ENCODE results near the gene YOD1. TPM values are rescaled to one million over a fixed set of nuclear protein-coding genes. Genes with fewer than 3 reads are reported as not detected.

Gene YOD1
- total and polyA plus RNA-seq, 10 of the 15 experiments (the other 5 are each of a cell fraction or from before 2014, with no cell fraction given): 2.1 to 7.9 (median 5.0) TPM

DNA sequence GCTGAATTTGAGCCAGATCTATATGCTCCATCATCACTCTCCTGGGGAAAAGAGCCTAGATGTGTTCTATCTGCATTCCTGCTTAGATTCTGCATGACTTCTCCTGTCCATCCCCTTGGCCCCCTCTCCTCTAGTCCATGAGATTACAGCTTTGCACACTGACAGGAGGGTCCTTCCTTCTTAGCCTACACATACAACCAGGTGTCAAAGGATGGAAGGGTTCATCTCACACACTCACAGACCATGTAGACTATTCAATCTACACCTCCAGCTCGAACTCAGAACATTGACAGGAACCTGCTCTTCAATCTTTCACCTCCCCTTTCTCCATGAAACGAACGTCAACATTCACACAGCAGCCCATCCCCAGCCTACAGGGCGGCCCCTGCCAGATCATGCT, 32.3 kb downstream of the YOD1 start:
- no peak for ATAC-seq
- Histone ChIP-seq H2AFZ (ENCODE audit: control insufficient read depth, low read depth, low read length) (no peak overlapping the region), H3K9ac (ENCODE audit: control insufficient read depth, insufficient read depth, low read length) (no peak overlapping the region), H3K4me1 (ENCODE audit: control insufficient read depth, insufficient read depth, low read length) (no peaks in the 10 kb centered on the region), H3K4me2 (ENCODE audit: control insufficient read depth, insufficient read depth) (no peak overlapping the region), H4K20me1 (ENCODE audit: control insufficient read depth, insufficient read depth) (no peaks in the 10 kb centered on the region), H3K27ac (ENCODE audit: control insufficient read depth, insufficient read depth) (no peak overlapping the region), H3K9me3 (replicated peaks; ENCODE audit: control insufficient read depth, insufficient read depth, low read length) (no peaks in the 10 kb centered on the region), H3K36me3 (ENCODE audit: control insufficient read depth in 2 of 2, insufficient read depth in 2 of 2, low read length in 1 of 2) (no peaks in the 10 kb centered on the region), H3K4me3 (no peak overlapping the region), H3K79me2 (ENCODE audit: control insufficient read depth, insufficient read depth, low read length) (no peaks in the 10 kb centered on the region), H3K27me3 (replicated peaks in 1 of 2; ENCODE audit: control insufficient read depth in 2 of 2, insufficient read depth in 2 of 2, low read length in 1 of 2) (peaks cover 0 to 4% of the 10 kb centered on the region in 2 experiments; a peak in 3 of 4 replicates)
- FAIRE-seq: no peak
- SMC1A ChIA-PET (ENCODE audit: uncharacterized antibody, unreplicated experiment): interaction anchor here (0.6 kb wide), 1 partner anchor 24 kb away, joined by 3 read pairs; no protein-coding TSS in a partner anchor
- intact Hi-C loops (cut with micrococcal nuclease; ENCODE audit: unreplicated experiment) (no loop called here), in situ Hi-C loops (cut with MboI) (no loop called here)
- RAD21 ChIA-PET (ENCODE audit: unreplicated experiment): no interaction called here
- WGBS (ENCODE audit: insufficient coverage, insufficient replicate concordance, low lambda C conversion rate, missing lambda C conversion rate): 29% methylated on average over 4 of the region's 4 CpGs
- no peak for DNase-seq (ENCODE audit: low read depth, low spot score)
- CTCF ChIA-PET: interaction anchor here (1.1 to 2.0 kb wide), 2 partner anchors 14 to 27 kb away, joined by 4 to 5 read pairs; no protein-coding TSS in a partner anchor
- POLR2A ChIA-PET: no interaction called here
- no TSS peak for BruUV-seq (replicated peaks)
- TF ChIP-seq TCF3 (IDR thresholded peaks at IDR 0.05; ENCODE audit: borderline replicate concordance, insufficient read depth, low read depth, low read length): no peak
- TF ChIP-seq ESRRA (IDR thresholded peaks at IDR 0.05; ENCODE audit: low read length): no peak
- TF ChIP-seq, protein P1, sequence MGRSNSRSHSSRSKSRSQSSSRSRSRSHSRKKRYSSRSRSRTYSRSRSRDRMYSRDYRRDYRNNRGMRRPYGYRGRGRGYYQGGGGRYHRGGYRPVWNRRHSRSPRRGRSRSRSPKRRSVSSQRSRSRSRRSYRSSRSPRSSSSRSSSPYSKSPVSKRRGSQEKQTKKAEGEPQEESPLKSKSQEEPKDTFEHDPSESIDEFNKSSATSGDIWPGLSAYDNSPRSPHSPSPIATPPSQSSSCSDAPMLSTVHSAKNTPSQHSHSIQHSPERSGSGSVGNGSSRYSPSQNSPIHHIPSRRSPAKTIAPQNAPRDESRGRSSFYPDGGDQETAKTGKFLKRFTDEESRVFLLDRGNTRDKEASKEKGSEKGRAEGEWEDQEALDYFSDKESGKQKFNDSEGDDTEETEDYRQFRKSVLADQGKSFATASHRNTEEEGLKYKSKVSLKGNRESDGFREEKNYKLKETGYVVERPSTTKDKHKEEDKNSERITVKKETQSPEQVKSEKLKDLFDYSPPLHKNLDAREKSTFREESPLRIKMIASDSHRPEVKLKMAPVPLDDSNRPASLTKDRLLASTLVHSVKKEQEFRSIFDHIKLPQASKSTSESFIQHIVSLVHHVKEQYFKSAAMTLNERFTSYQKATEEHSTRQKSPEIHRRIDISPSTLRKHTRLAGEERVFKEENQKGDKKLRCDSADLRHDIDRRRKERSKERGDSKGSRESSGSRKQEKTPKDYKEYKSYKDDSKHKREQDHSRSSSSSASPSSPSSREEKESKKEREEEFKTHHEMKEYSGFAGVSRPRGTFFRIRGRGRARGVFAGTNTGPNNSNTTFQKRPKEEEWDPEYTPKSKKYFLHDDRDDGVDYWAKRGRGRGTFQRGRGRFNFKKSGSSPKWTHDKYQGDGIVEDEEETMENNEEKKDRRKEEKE (IDR thresholded peaks at IDR 0.05): no peak
- no peak for TF ChIP-seq PML (IDR thresholded peaks at IDR 0.05; ENCODE audit: low read length)
- TF ChIP-seq DPF2 (IDR thresholded peaks at IDR 0.05): no peak
- no peak for TF ChIP-seq SPI1 (IDR thresholded peaks at IDR 0.05; ENCODE audit: borderline replicate concordance, insufficient read depth, low read depth, low read length)
- TF ChIP-seq, protein P2, sequence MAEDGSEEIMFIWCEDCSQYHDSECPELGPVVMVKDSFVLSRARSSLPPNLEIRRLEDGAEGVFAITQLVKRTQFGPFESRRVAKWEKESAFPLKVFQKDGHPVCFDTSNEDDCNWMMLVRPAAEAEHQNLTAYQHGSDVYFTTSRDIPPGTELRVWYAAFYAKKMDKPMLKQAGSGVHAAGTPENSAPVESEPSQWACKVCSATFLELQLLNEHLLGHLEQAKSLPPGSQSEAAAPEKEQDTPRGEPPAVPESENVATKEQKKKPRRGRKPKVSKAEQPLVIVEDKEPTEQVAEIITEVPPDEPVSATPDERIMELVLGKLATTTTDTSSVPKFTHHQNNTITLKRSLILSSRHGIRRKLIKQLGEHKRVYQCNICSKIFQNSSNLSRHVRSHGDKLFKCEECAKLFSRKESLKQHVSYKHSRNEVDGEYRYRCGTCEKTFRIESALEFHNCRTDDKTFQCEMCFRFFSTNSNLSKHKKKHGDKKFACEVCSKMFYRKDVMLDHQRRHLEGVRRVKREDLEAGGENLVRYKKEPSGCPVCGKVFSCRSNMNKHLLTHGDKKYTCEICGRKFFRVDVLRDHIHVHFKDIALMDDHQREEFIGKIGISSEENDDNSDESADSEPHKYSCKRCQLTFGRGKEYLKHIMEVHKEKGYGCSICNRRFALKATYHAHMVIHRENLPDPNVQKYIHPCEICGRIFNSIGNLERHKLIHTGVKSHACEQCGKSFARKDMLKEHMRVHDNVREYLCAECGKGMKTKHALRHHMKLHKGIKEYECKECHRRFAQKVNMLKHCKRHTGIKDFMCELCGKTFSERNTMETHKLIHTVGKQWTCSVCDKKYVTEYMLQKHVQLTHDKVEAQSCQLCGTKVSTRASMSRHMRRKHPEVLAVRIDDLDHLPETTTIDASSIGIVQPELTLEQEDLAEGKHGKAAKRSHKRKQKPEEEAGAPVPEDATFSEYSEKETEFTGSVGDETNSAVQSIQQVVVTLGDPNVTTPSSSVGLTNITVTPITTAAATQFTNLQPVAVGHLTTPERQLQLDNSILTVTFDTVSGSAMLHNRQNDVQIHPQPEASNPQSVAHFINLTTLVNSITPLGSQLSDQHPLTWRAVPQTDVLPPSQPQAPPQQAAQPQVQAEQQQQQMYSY (CRISPR knock-in tag; IDR thresholded peaks at IDR 0.05): no peak
- TF ChIP-seq IKZF2 (IDR thresholded peaks at IDR 0.05): no peak
- TF ChIP-seq, protein P3, sequence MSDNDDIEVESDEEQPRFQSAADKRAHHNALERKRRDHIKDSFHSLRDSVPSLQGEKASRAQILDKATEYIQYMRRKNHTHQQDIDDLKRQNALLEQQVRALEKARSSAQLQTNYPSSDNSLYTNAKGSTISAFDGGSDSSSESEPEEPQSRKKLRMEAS (IDR thresholded peaks at IDR 0.05; ENCODE audit: low read depth, low read length): no peak
- TF ChIP-seq EP300 (IDR thresholded peaks at IDR 0.05; ENCODE audit: borderline replicate concordance in 1 of 2, control insufficient read depth in 1 of 2, low read depth in 2 of 2, low read length in 2 of 2): no peak
- no peak for TF ChIP-seq STAT3 (IDR thresholded peaks at IDR 0.05; ENCODE audit: low read depth, low read length)
- TF ChIP-seq MYC (IDR thresholded peaks at IDR 0.05; ENCODE audit: insufficient read depth, insufficient read length, insufficient replicate concordance, low read length, severe bottlenecking): no peak
- TF ChIP-seq, protein P4, sequence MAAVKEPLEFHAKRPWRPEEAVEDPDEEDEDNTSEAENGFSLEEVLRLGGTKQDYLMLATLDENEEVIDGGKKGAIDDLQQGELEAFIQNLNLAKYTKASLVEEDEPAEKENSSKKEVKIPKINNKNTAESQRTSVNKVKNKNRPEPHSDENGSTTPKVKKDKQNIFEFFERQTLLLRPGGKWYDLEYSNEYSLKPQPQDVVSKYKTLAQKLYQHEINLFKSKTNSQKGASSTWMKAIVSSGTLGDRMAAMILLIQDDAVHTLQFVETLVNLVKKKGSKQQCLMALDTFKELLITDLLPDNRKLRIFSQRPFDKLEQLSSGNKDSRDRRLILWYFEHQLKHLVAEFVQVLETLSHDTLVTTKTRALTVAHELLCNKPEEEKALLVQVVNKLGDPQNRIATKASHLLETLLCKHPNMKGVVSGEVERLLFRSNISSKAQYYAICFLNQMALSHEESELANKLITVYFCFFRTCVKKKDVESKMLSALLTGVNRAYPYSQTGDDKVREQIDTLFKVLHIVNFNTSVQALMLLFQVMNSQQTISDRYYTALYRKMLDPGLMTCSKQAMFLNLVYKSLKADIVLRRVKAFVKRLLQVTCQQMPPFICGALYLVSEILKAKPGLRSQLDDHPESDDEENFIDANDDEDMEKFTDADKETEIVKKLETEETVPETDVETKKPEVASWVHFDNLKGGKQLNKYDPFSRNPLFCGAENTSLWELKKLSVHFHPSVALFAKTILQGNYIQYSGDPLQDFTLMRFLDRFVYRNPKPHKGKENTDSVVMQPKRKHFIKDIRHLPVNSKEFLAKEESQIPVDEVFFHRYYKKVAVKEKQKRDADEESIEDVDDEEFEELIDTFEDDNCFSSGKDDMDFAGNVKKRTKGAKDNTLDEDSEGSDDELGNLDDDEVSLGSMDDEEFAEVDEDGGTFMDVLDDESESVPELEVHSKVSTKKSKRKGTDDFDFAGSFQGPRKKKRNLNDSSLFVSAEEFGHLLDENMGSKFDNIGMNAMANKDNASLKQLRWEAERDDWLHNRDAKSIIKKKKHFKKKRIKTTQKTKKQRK (IDR thresholded peaks at IDR 0.05; ENCODE audit: low read depth, low read length): no peak
- TF ChIP-seq POLR2A (IDR thresholded peaks at IDR 0.05; ENCODE audit: low read depth, low read length): no peak
- TF ChIP-seq ATF7 (IDR thresholded peaks at IDR 0.05; ENCODE audit: low read depth): no peak
